Thyroid gland (tissue), 4 donors: Measurements from ENCODE around the gene HOXD12. TPM values are rescaled to one million over a fixed set of nuclear protein-coding genes. Genes with fewer than 3 reads are reported as not detected.

ENCODE experiments used
- DNase-seq, 2 donors: peaks; one replicate each; pipeline ENCODE4 v3.0.0-alpha.2; 2019
- H3K27ac ChIP-seq, 3 donors: fragments of 200-600 bp; sonication (generic); 1 replicate in 2 of 3; 2 replicates in 1 of 3; pipeline ENCODE4 v1.5.1; 2016 to 2019; ENCODE audit warnings: mild to moderate bottlenecking in 1 of 3, moderate library complexity in 1 of 3
- H3K27me3 ChIP-seq: fragments of 200-600 bp; sonication (generic); one replicate; pipeline ENCODE4 v1.5.1; 2019
- H3K36me3 ChIP-seq, 2 donors: fragments of 200-600 bp; sonication (generic); one replicate each; pipeline ENCODE4 v1.5.1; 2016 to 2019
- H3K4me1 ChIP-seq, 2 donors: fragments of 200-600 bp; sonication (generic); one replicate each; pipeline ENCODE4 v1.5.1; 2017 to 2019
- H3K4me3 ChIP-seq, 3 donors: fragments of 200-600 bp; sonication (generic); replicated peaks in 1 of 3; 1 replicate in 2 of 3; 2 replicates in 1 of 3; pipeline ENCODE4 v1.5.1; 2016; ENCODE audit warnings: mild to moderate bottlenecking in 1 of 3
- H3K9me3 ChIP-seq: fragments of 200-600 bp; sonication (generic); one replicate; pipeline ENCODE4 v1.5.1; 2017
- CTCF ChIP-seq, 6 experiments: fragments of 200-600 bp in 3 of 6; fragments of 450-650 bp in 3 of 6; sonication (generic) in 3 of 6; IDR thresholded peaks; one replicate each; pipeline ENCODE4 v1.5.1; 2016 to 2019; ENCODE audit warnings: antibody characterized with exemption in 6 of 6, mild to moderate bottlenecking in 2 of 6, inconsistent platforms in 1 of 6, moderate library complexity in 1 of 6
- POLR2A ChIP-seq, 2 donors: fragments of 450-650 bp; IDR thresholded peaks; one replicate each; pipeline ENCODE4 v1.6.1; 2017; ENCODE audit warnings: antibody characterized with exemption in 2 of 2, mild to moderate bottlenecking in 2 of 2, moderate library complexity in 1 of 2
- WGBS, 2 donors: methylation state at CpG; one replicate each; pipeline ENCODE4 v1.1.5; 2017; 5-methylcytosine and 5-hydroxymethylcytosine counted together
- intact Hi-C: fragments of 100-400 bp; cut with DNase I; formaldehyde crosslinking; loops from one replicate; pipeline ENCODE4 v1.15.1; 2023
- total RNA-seq, 4 donors: library from RNA; depleted of rRNA; stranded (reverse); fragments of >200 nt; gene quantifications; one replicate each; pipeline ENCODE4 v1.2.3, GENCODE V29; 2016

Gene HOXD12
- total RNA-seq, 4 donors from 2014 or later, result not detected

- TF ChIP-seq CTCF (IDR thresholded peaks at IDR 0.05) (no peak), POLR2A (IDR thresholded peaks at IDR 0.05) (no peak)
- Histone ChIP-seq H3K36me3 (no peaks in the 10 kb centered on the region), H3K27me3 (peaks cover 88% of the 10 kb centered on the region), H3K27ac (no peak overlapping the region), H3K9me3 (no peaks in the 10 kb centered on the region), H3K4me1 (peaks cover 3 to 28% of the 10 kb centered on the region in 2 donors), H3K4me3 (no peak overlapping the region)
- intact Hi-C loops, result loop anchor here (10.0 kb wide), 1 partner anchor 407 kb away; no protein-coding TSS in a partner anchor
- WGBS, 2 donors, result 4 to 12% methylated on average over 28 to 29 of the region's 31 CpGs
- DNase-seq, result no peak
These were observed 8.0 kb upstream of the HOXD12 start for GRCh38 chr2:176091329-176092258.

GRCh38 chr2:176092270-176093144 is 7.1 kb upstream of the HOXD12 start, which contains the start of gene HOXD13:
Gene HOXD13, plus strand, starts transcription at chr2:176092721. Its CDS starts 170 bp downstream, at chr2:176092891.
- no peaks in the 10 kb centered on the region for H3K36me3 ChIP-seq
- no peak for DNase-seq
- H3K27me3 ChIP-seq, result peaks cover 89% of the 10 kb centered on the region
- WGBS, 2 donors, result 4 to 7% methylated on average over 27 to 72 of the region's 95 CpGs
- H3K4me3 ChIP-seq, result peak within 1 kb of the TSS in 1 of 3 donors; percentile 12
- H3K9me3 ChIP-seq, result no peaks in the 10 kb centered on the region
- TF ChIP-seq CTCF (IDR thresholded peaks at IDR 0.05), result no peak
- no peak for TF ChIP-seq POLR2A (IDR thresholded peaks at IDR 0.05)
- H3K27ac ChIP-seq, result no peak within 1 kb of the TSS
- peaks cover 11 to 37% of the 10 kb centered on the region in 2 donors for H3K4me1 ChIP-seq
- intact Hi-C loops, result loop anchor here (10.0 kb wide), 1 partner anchor 408 kb away; no protein-coding TSS in a partner anchor

GRCh38 chr2:176093145-176093897 is 6.3 kb upstream of the HOXD12 start:
- H3K4me3 ChIP-seq, result peak overlapping the region in 1 of 3 donors; percentile 12
- H3K4me1 ChIP-seq, result peaks cover 9 to 36% of the 10 kb centered on the region in 2 donors
- TF ChIP-seq CTCF (IDR thresholded peaks at IDR 0.05) (no peak), POLR2A (IDR thresholded peaks at IDR 0.05) (no peak)
- no peaks in the 10 kb centered on the region for H3K9me3 ChIP-seq
- intact Hi-C loops, result loop anchor here (10.0 kb wide), 1 partner anchor 409 kb away; no protein-coding TSS in a partner anchor
- 8 to 9% methylated on average over 13 to 30 of the region's 53 CpGs for WGBS, 2 donors
- DNase-seq, result no peak
- peaks cover 89% of the 10 kb centered on the region for H3K27me3 ChIP-seq
- no peak overlapping the region for H3K27ac ChIP-seq
- no peaks in the 10 kb centered on the region for H3K36me3 ChIP-seq

- Histone ChIP-seq H3K36me3 (no peaks in the 10 kb centered on the region), H3K27me3 (peaks cover 89% of the 10 kb centered on the region), H3K9me3 (no peaks in the 10 kb centered on the region), H3K4me1 (peaks cover 9 to 33% of the 10 kb centered on the region in 2 donors), H3K4me3 (no peak overlapping the region), H3K27ac (no peak overlapping the region)
- intact Hi-C loops, result loop anchor here (10.0 kb wide), 1 partner anchor 409 kb away; no protein-coding TSS in a partner anchor
- TF ChIP-seq CTCF (IDR thresholded peaks at IDR 0.05), result no peak
- no peak for TF ChIP-seq POLR2A (IDR thresholded peaks at IDR 0.05)
- WGBS, 2 donors, result 4 to 5% methylated on average over 8 of the region's 8 CpGs
- no peak for DNase-seq
These were observed 5.7 kb upstream of the HOXD12 start for GRCh38 chr2:176093898-176094249.
